ENCODE data around the gene GATAD2B. TPM values are rescaled to one million over a fixed set of nuclear protein-coding genes. Genes with fewer than 3 reads are reported as not detected.

GATAD2B gene
- total and polyA plus RNA-seq, 5 donors from 2014 or later = 2.9 to 81.5 (median 3.4) TPM

GRCh38 chr1:153963030-153963849 lies 40.5 kb upstream of the GATAD2B start, which contains the start of gene SLC39A1:
Gene SLC39A1 (minus strand): TSS chr1:153963537. CDS start chr1:153962715, 822 bp downstream.
- Mint-ChIP-seq H3K27me3 (no peaks in the 10 kb centered on the region), H3K27ac (peak within 1 kb of the TSS; percentile 95 to 99 (median 97)), H3K4me1 (peaks cover 25 to 77% (median 42%) of the 10 kb centered on the region in 4 donors), H3K9me3 (peaks cover 0 to 1% (median 0%) of the 10 kb centered on the region in 7 donors), H3K4me3 (peak within 1 kb of the TSS; percentile 93 to 99 (median 96)), H3K36me3 (no peaks in the 10 kb centered on the region)
- Histone ChIP-seq H3K4me1 (ENCODE audit: control insufficient read depth, insufficient read depth, low read length, poor library complexity, severe bottlenecking) (peaks cover 54% of the 10 kb centered on the region), H3K9me3 (ENCODE audit: control insufficient read depth in 2 of 2, low read length in 2 of 2) (no peaks in the 10 kb centered on the region), H3K27me3 (ENCODE audit: control insufficient read depth, insufficient read depth, low read length) (no peaks in the 10 kb centered on the region), H3K27ac (ENCODE audit: insufficient read depth, low read length, poor library complexity, severe bottlenecking) (peak within 1 kb of the TSS; percentile 90), H3K4me3 (ENCODE audit: low read depth, low read length) (peak within 1 kb of the TSS; percentile 93), H3K36me3 (ENCODE audit: control insufficient read depth, insufficient read depth, low read length) (peaks cover 5% of the 10 kb centered on the region)
- ATAC-seq (ENCODE audit: low read depth in 2 of 2) (peak; percentile 38 to 43), DNase-seq (peak; percentile 85 to 95 (median 94))

GRCh38 chr1:153962088-153963029 lies 39.6 kb upstream of the GATAD2B start:
- peaks cover 52% of the 10 kb centered on the region for H3K4me1 ChIP-seq (ENCODE audit: control insufficient read depth, insufficient read depth, low read length, poor library complexity, severe bottlenecking)
- no peak for ATAC-seq (ENCODE audit: low read depth in 2 of 2)
- no peaks in the 10 kb centered on the region for H3K27me3 ChIP-seq (ENCODE audit: control insufficient read depth, insufficient read depth, low read length)
- Mint-ChIP-seq H3K9me3 (peaks cover 0 to 1% (median 0%) of the 10 kb centered on the region in 7 donors), H3K27ac (peak overlapping the region; percentile 95 to 99 (median 97)), H3K27me3 (no peaks in the 10 kb centered on the region), H3K4me3 (peak overlapping the region; percentile 93 to 99 (median 96)), H3K4me1 (peaks cover 21 to 74% (median 42%) of the 10 kb centered on the region in 4 donors), H3K36me3 (no peaks in the 10 kb centered on the region)
- no peaks in the 10 kb centered on the region for H3K9me3 ChIP-seq (ENCODE audit: control insufficient read depth in 2 of 2, low read length in 2 of 2)
- no peak for DNase-seq
- peak overlapping the region; percentile 90 for H3K27ac ChIP-seq (ENCODE audit: insufficient read depth, low read length, poor library complexity, severe bottlenecking)
- H3K4me3 ChIP-seq (ENCODE audit: low read depth, low read length) = peak overlapping the region; percentile 67
- peaks cover 5% of the 10 kb centered on the region for H3K36me3 ChIP-seq (ENCODE audit: control insufficient read depth, insufficient read depth, low read length)

GRCh38 chr1:153961421-153961820 lies 38.6 kb upstream of the GATAD2B start:
- Histone ChIP-seq H3K9me3 (ENCODE audit: control insufficient read depth in 2 of 2, low read length in 2 of 2) (no peaks in the 10 kb centered on the region), H3K27ac (ENCODE audit: insufficient read depth, low read length, poor library complexity, severe bottlenecking) (no peak overlapping the region), H3K4me3 (ENCODE audit: low read depth, low read length) (no peak overlapping the region), H3K27me3 (ENCODE audit: control insufficient read depth, insufficient read depth, low read length) (no peaks in the 10 kb centered on the region), H3K4me1 (ENCODE audit: control insufficient read depth, insufficient read depth, low read length, poor library complexity, severe bottlenecking) (peaks cover 52% of the 10 kb centered on the region), H3K36me3 (ENCODE audit: control insufficient read depth, insufficient read depth, low read length) (peaks cover 5% of the 10 kb centered on the region)
- Mint-ChIP-seq H3K27ac (peak overlapping the region; percentile 24 to 87 (median 83)), H3K9me3 (peaks cover 0 to 1% (median 0%) of the 10 kb centered on the region in 7 donors), H3K4me1 (peaks cover 20 to 77% (median 44%) of the 10 kb centered on the region in 4 donors), H3K36me3 (no peaks in the 10 kb centered on the region), H3K27me3 (no peaks in the 10 kb centered on the region), H3K4me3 (peak overlapping the region; percentile 27 to 97 (median 94))
- ATAC-seq (ENCODE audit: low read depth in 2 of 2) = no peak
- no peak for DNase-seq

GRCh38 chr1:153960206-153960605 lies 37.4 kb upstream of the GATAD2B start:
- peak overlapping the region in 2 of 3 donors; percentile 74 to 85 for H3K27ac Mint-ChIP-seq
- Histone ChIP-seq H3K27me3 (ENCODE audit: control insufficient read depth, insufficient read depth, low read length) (no peaks in the 10 kb centered on the region), H3K36me3 (ENCODE audit: control insufficient read depth, insufficient read depth, low read length) (peaks cover 5% of the 10 kb centered on the region), H3K4me3 (ENCODE audit: low read depth, low read length) (no peak overlapping the region), H3K4me1 (ENCODE audit: control insufficient read depth, insufficient read depth, low read length, poor library complexity, severe bottlenecking) (peaks cover 54% of the 10 kb centered on the region), H3K9me3 (ENCODE audit: control insufficient read depth in 2 of 2, low read length in 2 of 2) (no peaks in the 10 kb centered on the region), H3K27ac (ENCODE audit: insufficient read depth, low read length, poor library complexity, severe bottlenecking) (no peak overlapping the region)
- no peaks in the 10 kb centered on the region for H3K27me3 Mint-ChIP-seq
- peaks cover 15 to 75% (median 43%) of the 10 kb centered on the region in 4 donors for H3K4me1 Mint-ChIP-seq
- H3K36me3 Mint-ChIP-seq = no peaks in the 10 kb centered on the region
- ATAC-seq (ENCODE audit: low read depth in 2 of 2) (no peak), DNase-seq (no peak)
- H3K9me3 Mint-ChIP-seq = no peaks in the 10 kb centered on the region
- H3K4me3 Mint-ChIP-seq = peak overlapping the region in 3 of 4 donors; percentile 29 to 97 (median 39)

- Mint-ChIP-seq H3K27me3 (no peaks in the 10 kb centered on the region), H3K36me3 (peaks cover 1% of the 10 kb centered on the region), H3K9me3 (no peaks in the 10 kb centered on the region), H3K4me3 (peak overlapping the region in 2 of 4 donors; percentile 36 to 97), H3K4me1 (peaks cover 15 to 80% (median 45%) of the 10 kb centered on the region in 4 donors), H3K27ac (peak overlapping the region; percentile 67 to 85 (median 74))
- Histone ChIP-seq H3K4me3 (ENCODE audit: low read depth, low read length) (no peak overlapping the region), H3K36me3 (ENCODE audit: control insufficient read depth, insufficient read depth, low read length) (peaks cover 10% of the 10 kb centered on the region), H3K9me3 (ENCODE audit: control insufficient read depth in 2 of 2, low read length in 2 of 2) (no peaks in the 10 kb centered on the region), H3K27ac (ENCODE audit: insufficient read depth, low read length, poor library complexity, severe bottlenecking) (no peak overlapping the region), H3K4me1 (ENCODE audit: control insufficient read depth, insufficient read depth, low read length, poor library complexity, severe bottlenecking) (peaks cover 59% of the 10 kb centered on the region), H3K27me3 (ENCODE audit: control insufficient read depth, insufficient read depth, low read length) (no peaks in the 10 kb centered on the region)
- DNase-seq (no peak), ATAC-seq (ENCODE audit: low read depth in 2 of 2) (no peak)
These were observed 36.7 kb upstream of the GATAD2B start for GRCh38 chr1:153959454-153959853.

GRCh38 chr1:153958961-153959260 lies 36.1 kb upstream of the GATAD2B start:
- Mint-ChIP-seq H3K27me3 (no peaks in the 10 kb centered on the region), H3K4me3 (peak overlapping the region; percentile 97 to 99 (median 98)), H3K27ac (peak overlapping the region; percentile 97 to 99 (median 98)), H3K4me1 (peaks cover 11 to 80% (median 49%) of the 10 kb centered on the region in 4 donors), H3K36me3 (peaks cover 6% of the 10 kb centered on the region), H3K9me3 (no peaks in the 10 kb centered on the region)
- no peak for DNase-seq
- H3K9me3 ChIP-seq (ENCODE audit: control insufficient read depth in 2 of 2, low read length in 2 of 2) = no peaks in the 10 kb centered on the region
- peak overlapping the region; percentile 69 for H3K4me3 ChIP-seq (ENCODE audit: low read depth, low read length)
- H3K27ac ChIP-seq (ENCODE audit: insufficient read depth, low read length, poor library complexity, severe bottlenecking) = peak overlapping the region; percentile 94
- no peaks in the 10 kb centered on the region for H3K27me3 ChIP-seq (ENCODE audit: control insufficient read depth, insufficient read depth, low read length)
- peaks cover 16% of the 10 kb centered on the region for H3K36me3 ChIP-seq (ENCODE audit: control insufficient read depth, insufficient read depth, low read length)
- ATAC-seq (ENCODE audit: low read depth in 2 of 2) = no peak
- peaks cover 54% of the 10 kb centered on the region for H3K4me1 ChIP-seq (ENCODE audit: control insufficient read depth, insufficient read depth, low read length, poor library complexity, severe bottlenecking)
